Endodermal cell (in vitro differentiated cells): ENCODE results near the gene BRPF3. TPM values are rescaled to one million over a fixed set of nuclear protein-coding genes. Genes with fewer than 3 reads are reported as not detected.

ENCODE experiments used
- DNase-seq: peaks from one replicate; pipeline ENCODE4 v3.0.0-alpha.2; 2017
- H3K27ac ChIP-seq: 2 replicates; pipeline ENCODE4 v1.5.1; 2013; ENCODE audit warnings: mild to moderate bottlenecking, low read depth, low read length, moderate library complexity
- H3K27me3 ChIP-seq: 2 replicates; pipeline ENCODE4 v1.6.1; 2013; ENCODE audit warnings: mild to moderate bottlenecking, low read length, moderate library complexity; ENCODE audit not compliant: insufficient read depth, control insufficient read depth, poor library complexity, severe bottlenecking
- H3K36me3 ChIP-seq: 2 replicates; pipeline ENCODE4 v1.7.0; 2013; ENCODE audit warnings: mild to moderate bottlenecking, low read length, moderate library complexity; ENCODE audit not compliant: control insufficient read depth, insufficient read depth
- H3K4me1 ChIP-seq: one replicate; pipeline ENCODE4 v1.7.0; 2013; ENCODE audit warnings: low read length; ENCODE audit not compliant: control insufficient read depth, insufficient read depth
- H3K4me3 ChIP-seq: 2 replicates; pipeline ENCODE4 v1.5.1; 2013; ENCODE audit warnings: mild to moderate bottlenecking, low read length, moderate library complexity
- H3K9ac ChIP-seq: 2 replicates; pipeline ENCODE4 v1.6.1; 2013; ENCODE audit warnings: mild to moderate bottlenecking, low read length, moderate library complexity; ENCODE audit not compliant: poor library complexity, severe bottlenecking; ENCODE audit errors: extremely low read depth
- H3K9me3 ChIP-seq: 2 replicates; pipeline ENCODE4 v1.6.1; 2013; ENCODE audit warnings: mild to moderate bottlenecking, low read length, moderate library complexity; ENCODE audit not compliant: control insufficient read depth
- H3K27ac Mint-ChIP-seq: 2 replicates; pipeline ENCODE4 v1.8.0; 2020; ENCODE audit warnings: mixed read lengths
- H3K27me3 Mint-ChIP-seq: 2 replicates; pipeline ENCODE4 v1.8.0; 2021; ENCODE audit warnings: mild to moderate bottlenecking, mixed read lengths; ENCODE audit not compliant: insufficient read depth
- H3K36me3 Mint-ChIP-seq: 2 replicates; pipeline ENCODE4 v1.8.0; 2020; ENCODE audit warnings: low read depth, mixed read lengths
- H3K4me1 Mint-ChIP-seq: 2 replicates; pipeline ENCODE4 v1.8.0; 2020; ENCODE audit warnings: mixed read lengths
- H3K4me3 Mint-ChIP-seq: 2 replicates; pipeline ENCODE4 v1.8.0; 2020; ENCODE audit warnings: mild to moderate bottlenecking, moderate library complexity, mixed read lengths
- H3K9me3 Mint-ChIP-seq: 2 replicates; pipeline ENCODE4 v1.8.0; 2020; ENCODE audit warnings: mild to moderate bottlenecking, mixed read lengths
- CTCF ChIP-seq: fragments of 200-600 bp; sonication (generic); conservative IDR thresholded peaks from 2 replicates; pipeline ENCODE4 v1.5.0; 2021; ENCODE audit warnings: antibody characterized with exemption, mild to moderate bottlenecking
- WGBS, 2 experiments: methylation state at CpG; one replicate each; pipeline versions ENCODE4 v1.1.5 to v1.1.7; 2013; ENCODE audit warnings: missing lambda C conversion rate in 2 of 2, mixed read lengths in 1 of 2; ENCODE audit not compliant: insufficient coverage in 1 of 2, insufficient read length in 1 of 2; 5-methylcytosine and 5-hydroxymethylcytosine counted together
- total RNA-seq, 2 donors: library from RNA; stranded (reverse); fragmentation: NEBNext Ultra II Directional in 1 of 2; extraction: Animal tissue kit (Norgen Biotek cat#: 25700) in 1 of 2; gene quantifications; 2 replicates in 1 of 2; 3 replicates in 1 of 2; pipeline ENCODE4 v1.2.1, GENCODE V29; 2021

The BRPF3 gene
- total RNA-seq, 2 donors from 2014 or later: 30.4 to 46.8 TPM

GRCh38 chr6:36200998-36201596 is 4.6 kb downstream of the BRPF3 start:
- no peak for TF ChIP-seq CTCF
- H3K27me3 ChIP-seq: no peaks in the 10 kb centered on the region
- peaks cover 3% of the 10 kb centered on the region for H3K4me1 ChIP-seq
- H3K27ac ChIP-seq: no peak overlapping the region
- DNase-seq: no peak
- no peaks in the 10 kb centered on the region for H3K9me3 ChIP-seq
- Mint-ChIP-seq H3K9me3 (no peaks in the 10 kb centered on the region), H3K36me3 (peaks cover 61% of the 10 kb centered on the region), H3K27me3 (no peaks in the 10 kb centered on the region), H3K4me3 (no peak overlapping the region), H3K27ac (no peak overlapping the region), H3K4me1 (peaks cover 12% of the 10 kb centered on the region)
- H3K9ac ChIP-seq: no peak overlapping the region
- H3K36me3 ChIP-seq: peaks cover 76% of the 10 kb centered on the region
- H3K4me3 ChIP-seq: no peak overlapping the region
- 96 to 97% methylated on average over 10 to 15 of the region's 15 CpGs for WGBS, 2 experiments

GRCh38 chr6:36201612-36202011 is 5.1 kb downstream of the BRPF3 start:
- no peaks in the 10 kb centered on the region for H3K27me3 Mint-ChIP-seq

GRCh38 chr6:36202101-36202500 is 5.6 kb downstream of the BRPF3 start:
- no peaks in the 10 kb centered on the region for H3K27me3 Mint-ChIP-seq
- H3K36me3 ChIP-seq: peaks cover 86% of the 10 kb centered on the region
- no peak overlapping the region for H3K27ac Mint-ChIP-seq
- peaks cover 71% of the 10 kb centered on the region for H3K36me3 Mint-ChIP-seq
- WGBS, 2 experiments: 93 to 94% methylated on average over 2 to 4 of the region's 4 CpGs
- no peaks in the 10 kb centered on the region for H3K9me3 Mint-ChIP-seq
- peaks cover 3% of the 10 kb centered on the region for H3K4me1 ChIP-seq
- H3K27me3 ChIP-seq: no peaks in the 10 kb centered on the region
- no peak overlapping the region for H3K9ac ChIP-seq
- no peak overlapping the region for H3K4me3 ChIP-seq
- peaks cover 12% of the 10 kb centered on the region for H3K4me1 Mint-ChIP-seq
- no peak for DNase-seq
- no peaks in the 10 kb centered on the region for H3K9me3 ChIP-seq
- H3K27ac ChIP-seq: no peak overlapping the region
- TF ChIP-seq CTCF: no peak
- H3K4me3 Mint-ChIP-seq: no peak overlapping the region

More at GRCh38 chr6:36201612-36202011, 5.1 kb downstream of the BRPF3 start:
- Histone ChIP-seq H3K9ac (no peak overlapping the region), H3K9me3 (no peaks in the 10 kb centered on the region), H3K27ac (no peak overlapping the region), H3K36me3 (peaks cover 82% of the 10 kb centered on the region), H3K27me3 (no peaks in the 10 kb centered on the region), H3K4me1 (peaks cover 3% of the 10 kb centered on the region), H3K4me3 (no peak overlapping the region)
- Mint-ChIP-seq H3K4me1 (peaks cover 12% of the 10 kb centered on the region), H3K27ac (no peak overlapping the region), H3K36me3 (peaks cover 66% of the 10 kb centered on the region), H3K4me3 (no peak overlapping the region), H3K9me3 (no peaks in the 10 kb centered on the region)
- no peak for DNase-seq
- TF ChIP-seq CTCF: no peak
- WGBS, 2 experiments: 80 to 96% methylated on average over 1 to 3 of the region's 3 CpGs
